ENCODE data around the gene WDFY3. TPM values are rescaled to one million over a fixed set of nuclear protein-coding genes. Genes with fewer than 3 reads are reported as not detected.

Gene WDFY3
- total and polyA plus RNA-seq, 4 donors: 7.5 to 229 (median 75.8) TPM

GRCh38 chr4:84751707-84752106, 214.8 kb downstream of the WDFY3 start:
- DNase-seq (no peak), ATAC-seq (ENCODE audit: insufficient read depth, low FRiP score) (no peak)
- no peak overlapping the region for H3K4me3 ChIP-seq
- no peaks in the 10 kb centered on the region for H3K4me1 ChIP-seq (ENCODE audit: control insufficient read depth in 5 of 5, insufficient read depth in 5 of 5, low read length in 5 of 5)
- no peak for TF ChIP-seq CTCF (IDR thresholded peaks at IDR 0.05; ENCODE audit: control extremely low read depth, extremely low read depth)
- WGBS, 2 donors: 69 to 77% methylated on average over 4 of the region's 4 CpGs
- no peak overlapping the region for H3K27ac ChIP-seq (ENCODE audit: low read depth in 1 of 2, low read length in 1 of 2)
- H3K36me3 ChIP-seq (ENCODE audit: control insufficient read depth in 4 of 4, insufficient read depth in 4 of 4, low read length in 4 of 4): peaks cover 18 to 43% (median 25%) of the 10 kb centered on the region in 4 donors
- H3K9ac ChIP-seq (ENCODE audit: insufficient read depth in 1 of 2, low read length in 2 of 2): no peak overlapping the region
- H3K9me3 ChIP-seq (ENCODE audit: control insufficient read depth in 4 of 4, insufficient read depth in 3 of 4, low read length in 3 of 4): no peaks in the 10 kb centered on the region
- no peaks in the 10 kb centered on the region for H3K27me3 ChIP-seq (ENCODE audit: control insufficient read depth in 3 of 3, insufficient read depth in 3 of 3, low read length in 2 of 3)

- Histone ChIP-seq H3K36me3 (ENCODE audit: control insufficient read depth in 4 of 4, insufficient read depth in 4 of 4, low read length in 4 of 4) (peaks cover 18 to 43% (median 25%) of the 10 kb centered on the region in 4 donors), H3K4me3 (no peak overlapping the region), H3K4me1 (ENCODE audit: control insufficient read depth in 5 of 5, insufficient read depth in 5 of 5, low read length in 5 of 5) (no peaks in the 10 kb centered on the region), H3K9me3 (ENCODE audit: control insufficient read depth in 4 of 4, insufficient read depth in 3 of 4, low read length in 3 of 4) (no peaks in the 10 kb centered on the region), H3K27me3 (ENCODE audit: control insufficient read depth in 3 of 3, insufficient read depth in 3 of 3, low read length in 2 of 3) (no peaks in the 10 kb centered on the region), H3K9ac (ENCODE audit: insufficient read depth in 1 of 2, low read length in 2 of 2) (no peak overlapping the region), H3K27ac (ENCODE audit: low read depth in 1 of 2, low read length in 1 of 2) (no peak overlapping the region)
- no peak for TF ChIP-seq CTCF (IDR thresholded peaks at IDR 0.05; ENCODE audit: control extremely low read depth, extremely low read depth)
- WGBS, 2 donors: 93 to 96% methylated on average over 3 of the region's 3 CpGs
- DNase-seq: no peak
- no peak for ATAC-seq (ENCODE audit: insufficient read depth, low FRiP score)
Observed at GRCh38 chr4:84750960-84751283, 215.6 kb downstream of the WDFY3 start.

- WGBS, 2 donors: 13 to 14% methylated on average over 1 of the region's 1 CpG
- Histone ChIP-seq H3K27ac (ENCODE audit: low read depth in 1 of 2, low read length in 1 of 2) (no peak overlapping the region), H3K27me3 (ENCODE audit: control insufficient read depth in 3 of 3, insufficient read depth in 3 of 3, low read length in 2 of 3) (no peaks in the 10 kb centered on the region), H3K36me3 (ENCODE audit: control insufficient read depth in 4 of 4, insufficient read depth in 4 of 4, low read length in 4 of 4) (peaks cover 18 to 44% (median 25%) of the 10 kb centered on the region in 4 donors), H3K9me3 (ENCODE audit: control insufficient read depth in 4 of 4, insufficient read depth in 3 of 4, low read length in 3 of 4) (no peaks in the 10 kb centered on the region), H3K4me3 (no peak overlapping the region), H3K9ac (ENCODE audit: insufficient read depth in 1 of 2, low read length in 2 of 2) (no peak overlapping the region), H3K4me1 (ENCODE audit: control insufficient read depth in 5 of 5, insufficient read depth in 5 of 5, low read length in 5 of 5) (no peaks in the 10 kb centered on the region)
- peak in 2 of 3 donors; percentile 70 to 79 for DNase-seq
- no peak for TF ChIP-seq CTCF (IDR thresholded peaks at IDR 0.05; ENCODE audit: control extremely low read depth, extremely low read depth)
- ATAC-seq (ENCODE audit: insufficient read depth, low FRiP score): no peak
Observed at GRCh38 chr4:84750260-84750959, 216.1 kb downstream of the WDFY3 start.

- H3K27me3 ChIP-seq (ENCODE audit: control insufficient read depth in 3 of 3, insufficient read depth in 3 of 3, low read length in 2 of 3): no peaks in the 10 kb centered on the region
- no peak overlapping the region for H3K4me3 ChIP-seq
- WGBS, 2 donors: 92 to 95% methylated on average over 2 of the region's 2 CpGs
- peaks cover 15 to 50% (median 25%) of the 10 kb centered on the region in 4 donors for H3K36me3 ChIP-seq (ENCODE audit: control insufficient read depth in 4 of 4, insufficient read depth in 4 of 4, low read length in 4 of 4)
- no peak overlapping the region for H3K27ac ChIP-seq (ENCODE audit: low read depth in 1 of 2, low read length in 1 of 2)
- no peaks in the 10 kb centered on the region for H3K4me1 ChIP-seq (ENCODE audit: control insufficient read depth in 5 of 5, insufficient read depth in 5 of 5, low read length in 5 of 5)
- no peak for ATAC-seq (ENCODE audit: insufficient read depth, low FRiP score)
- no peaks in the 10 kb centered on the region for H3K9me3 ChIP-seq (ENCODE audit: control insufficient read depth in 4 of 4, insufficient read depth in 3 of 4, low read length in 3 of 4)
- H3K9ac ChIP-seq (ENCODE audit: insufficient read depth in 1 of 2, low read length in 2 of 2): no peak overlapping the region
- DNase-seq: no peak
- TF ChIP-seq CTCF (IDR thresholded peaks at IDR 0.05; ENCODE audit: control extremely low read depth, extremely low read depth): no peak
Observed at GRCh38 chr4:84740057-84740456, 226.4 kb downstream of the WDFY3 start.
